NCI-H510A treated with DMSO at 0.1 percent for 48 hours (cell line): ENCODE data around the gene TFB1M.

Source experiments
- DNase-seq: peaks from one replicate; lab custom pipeline; 2025; lab: John Stamatoyannopoulos, UW

TFB1M gene

DNA sequence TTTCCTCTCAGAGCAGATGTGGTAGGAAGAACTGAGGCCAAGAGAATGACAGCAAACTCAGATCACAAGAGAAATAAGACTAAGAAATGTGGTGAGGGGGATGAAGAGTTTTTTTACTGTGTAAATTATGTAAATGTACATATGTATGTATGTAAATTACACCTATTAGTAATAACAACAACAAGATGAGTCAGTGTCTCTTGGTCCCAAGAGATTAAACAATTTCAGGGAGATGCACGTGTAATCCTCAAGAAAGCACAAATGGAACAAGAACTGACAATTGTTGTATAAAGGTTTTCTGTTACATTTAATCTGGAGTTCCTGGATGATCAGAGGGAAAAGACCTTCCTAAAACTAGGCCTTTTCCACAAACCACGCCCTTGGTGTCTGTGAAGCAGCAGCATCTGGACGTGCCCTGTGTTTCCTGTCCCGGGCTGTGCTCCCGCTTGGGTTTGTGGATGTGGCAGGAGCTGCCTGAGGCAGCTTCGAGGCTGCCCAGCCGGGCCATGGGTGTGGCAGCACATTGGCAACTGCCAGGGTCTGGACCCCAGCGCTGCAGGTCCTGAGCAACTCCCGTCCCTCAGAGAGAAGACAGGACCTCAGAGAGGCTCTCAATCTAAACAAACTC lies 49.5 kb downstream of the TFB1M start:
- no peak for DNase-seq

DNA sequence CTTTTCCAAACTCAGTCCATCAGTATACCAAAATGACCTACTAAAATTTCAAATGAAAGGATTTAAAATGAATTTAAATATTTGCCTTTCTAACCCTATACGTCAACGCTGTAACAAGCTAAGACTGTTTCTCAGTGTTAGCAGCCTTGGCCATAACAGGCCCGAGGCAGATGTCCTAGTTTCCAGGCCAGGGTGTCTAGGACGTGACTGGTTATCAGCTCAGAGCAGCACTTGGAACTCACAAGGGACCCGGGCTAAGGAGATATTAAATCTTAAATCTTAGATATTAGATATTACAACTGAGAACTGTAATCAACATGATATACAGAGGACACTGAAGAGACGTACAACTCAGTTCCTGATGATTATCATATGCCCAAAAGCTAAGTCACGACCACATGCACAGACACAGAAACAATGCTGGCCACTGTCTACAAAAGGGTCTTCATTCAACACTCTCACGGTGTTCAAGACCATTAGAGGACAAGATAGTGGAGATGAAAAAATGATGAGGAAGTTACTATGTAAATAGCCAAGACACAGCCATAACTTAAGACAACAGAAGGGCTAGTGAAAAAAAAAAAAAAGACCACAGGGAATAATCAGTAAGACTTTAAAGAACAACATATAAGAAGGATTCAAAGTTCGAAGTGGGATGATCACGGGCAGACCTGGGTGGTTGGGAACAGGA lies 50.8 kb downstream of the TFB1M start, which contains the start of gene CLDN20:
Gene CLDN20, plus strand, starts transcription at position 641 of the 691 bp plus-strand sequence. CDS start 11,707 bp downstream, outside the sequence.
- no peak for DNase-seq

DNA sequence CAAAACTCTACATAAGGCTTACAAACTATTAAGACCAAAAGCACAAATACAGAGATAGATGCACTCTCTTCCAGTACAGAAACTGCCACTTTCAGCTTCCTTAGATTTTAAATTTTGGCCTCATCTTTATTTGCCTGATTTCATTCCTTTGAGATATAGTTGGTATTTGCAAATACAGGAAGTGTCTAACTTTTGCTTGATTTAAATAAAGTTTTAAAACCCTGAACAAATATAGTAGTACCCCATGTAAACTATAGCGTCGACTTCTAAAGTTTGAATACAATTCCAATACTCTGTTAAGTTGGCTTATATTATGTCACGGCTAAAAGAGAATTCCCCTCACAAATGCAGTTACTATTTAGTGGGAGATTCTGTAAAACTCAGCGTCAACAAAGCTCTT lies 51.6 kb downstream of the TFB1M start:
- no peak for DNase-seq

GRCh38 chr6:155261111-155261900 lies 53.0 kb downstream of the TFB1M start:
- DNase-seq: no peak

- DNase-seq: no peak
Observed at GRCh38 chr6:155260686-155261085, 53.6 kb downstream of the TFB1M start.

DNA sequence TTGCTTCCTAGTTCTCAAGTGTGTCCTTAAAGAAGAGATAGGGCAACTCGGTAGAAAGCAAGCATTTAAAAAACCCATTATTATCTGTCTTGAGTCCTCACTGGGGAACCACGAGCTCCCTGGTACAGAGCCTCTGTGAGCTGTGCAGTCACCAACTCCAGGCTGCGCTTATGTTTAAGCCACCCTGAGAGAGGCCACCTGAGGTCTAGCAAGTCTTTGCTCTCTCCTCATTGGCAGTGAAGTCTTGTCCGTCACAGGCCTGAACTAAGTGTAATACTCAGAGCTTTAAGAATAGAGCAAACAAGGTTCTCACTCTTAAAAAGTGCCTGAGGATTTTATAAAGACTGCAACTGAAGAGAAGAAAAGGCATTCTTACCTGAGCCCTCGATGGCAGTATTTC lies 54.4 kb downstream of the TFB1M start:
- no peak for DNase-seq

GRCh38 chr6:155259204-155259603 lies 55.1 kb downstream of the TFB1M start:
- DNase-seq: no peak

DNA sequence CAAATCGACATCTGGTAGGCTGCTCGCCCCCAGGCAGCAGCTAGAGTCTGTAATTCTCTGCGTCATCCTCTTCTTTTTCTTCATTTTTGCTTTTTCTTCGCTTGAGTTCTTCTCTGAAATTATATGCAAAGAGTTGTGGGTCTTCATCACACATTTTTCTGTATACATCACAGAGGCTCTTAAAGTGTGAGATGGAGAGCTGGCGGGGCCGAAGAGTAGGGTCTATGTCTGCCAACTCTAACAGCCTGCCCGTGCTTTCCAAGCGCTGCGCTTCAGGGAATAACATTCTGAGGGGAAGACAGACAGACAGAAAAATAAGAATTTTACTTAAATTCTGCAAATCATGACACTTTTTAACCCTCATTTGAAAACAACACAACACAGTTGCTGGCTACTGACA lies 56.5 kb downstream of the TFB1M start:
- DNase-seq: no peak

DNA sequence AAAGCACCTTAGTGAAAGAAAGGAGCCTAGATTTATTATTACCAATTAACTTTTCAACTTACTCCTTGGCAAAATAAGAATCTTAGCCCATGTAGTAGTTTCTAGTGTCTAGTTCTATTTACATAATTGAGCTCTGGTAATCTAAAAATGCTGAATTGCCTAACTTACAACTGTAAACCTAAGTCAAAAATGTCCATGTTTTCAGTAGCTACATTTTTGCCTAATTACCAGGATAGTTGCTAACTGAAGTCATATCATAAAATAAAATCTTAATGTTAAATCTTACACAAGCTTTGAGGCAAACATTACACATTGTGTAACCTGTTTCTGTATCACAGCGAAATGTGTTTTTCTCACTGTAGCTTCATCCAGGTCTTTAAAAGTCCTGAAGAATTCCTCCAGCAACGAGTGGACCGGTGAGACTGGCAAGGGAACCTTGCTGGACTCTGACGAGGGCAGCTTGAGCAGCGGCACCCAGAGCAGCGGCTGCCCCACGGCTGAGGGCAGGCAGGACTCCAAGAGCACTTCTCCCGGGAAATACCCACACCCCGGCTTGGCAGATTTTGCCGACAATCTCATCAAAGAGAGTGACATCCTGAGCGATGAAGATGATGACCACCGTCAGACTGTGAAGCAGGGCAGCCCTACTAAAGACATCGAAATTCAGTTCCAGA lies 58.0 kb downstream of the TFB1M start:
- DNase-seq: no peak

DNA sequence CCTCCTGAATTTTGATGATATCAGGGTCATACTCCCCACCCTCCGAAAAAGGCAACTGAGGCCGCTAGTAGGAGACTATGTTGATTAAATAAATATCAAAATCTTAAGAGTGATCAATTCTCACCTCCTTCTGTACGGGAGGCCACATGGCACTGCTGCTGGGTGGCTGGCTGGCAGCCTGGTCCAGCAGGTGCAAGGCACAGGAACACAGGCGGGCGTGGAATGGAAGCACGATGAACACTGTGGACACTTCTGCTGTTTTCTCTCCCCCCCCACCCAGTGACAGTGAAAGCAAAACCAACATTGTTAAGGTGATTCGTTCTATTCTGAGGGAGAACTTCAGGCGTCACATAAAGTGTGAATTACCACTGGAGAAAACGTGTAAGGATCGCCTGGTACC lies 60.1 kb downstream of the TFB1M start:
- DNase-seq: no peak

DNA sequence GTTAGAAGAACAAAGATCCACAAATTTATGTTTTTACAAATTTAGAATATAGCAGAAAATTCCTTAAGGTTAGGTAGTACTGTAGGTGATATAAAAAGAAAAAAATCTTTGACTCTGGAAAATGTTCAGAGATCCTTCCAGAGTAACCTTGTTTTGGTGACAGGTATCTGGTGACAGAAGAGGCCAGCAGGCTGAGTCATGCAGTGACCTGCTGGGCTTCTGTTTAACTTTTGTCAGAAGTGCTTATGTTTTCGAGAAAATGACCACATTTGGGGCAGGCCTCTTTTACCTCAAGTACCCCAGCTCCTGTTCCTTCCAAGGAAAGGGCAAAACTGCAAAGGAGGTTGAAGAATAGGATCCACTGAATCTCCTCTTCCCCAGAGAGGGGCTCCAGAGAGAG lies 60.9 kb downstream of the TFB1M start:
- DNase-seq: no peak

DNA sequence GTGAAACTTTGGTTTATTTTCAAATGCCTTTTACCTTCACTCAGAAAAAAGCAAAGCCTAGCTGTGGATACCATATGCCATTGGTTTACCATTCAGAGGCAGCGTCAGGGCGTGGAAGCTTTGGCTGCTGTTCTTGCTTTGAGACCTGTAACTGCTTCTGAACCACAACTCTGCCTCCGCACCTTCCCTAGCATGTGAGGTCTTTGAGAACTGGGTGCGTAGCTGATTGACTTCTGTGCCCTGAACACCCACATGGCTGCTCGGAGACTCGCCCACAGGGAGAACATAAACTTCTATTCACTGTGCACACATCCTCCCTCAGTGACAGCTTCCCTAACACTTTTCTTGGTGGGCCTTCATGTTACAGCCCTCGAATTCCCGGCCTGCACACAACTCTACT lies 61.7 kb downstream of the TFB1M start:
- no peak for DNase-seq

DNA sequence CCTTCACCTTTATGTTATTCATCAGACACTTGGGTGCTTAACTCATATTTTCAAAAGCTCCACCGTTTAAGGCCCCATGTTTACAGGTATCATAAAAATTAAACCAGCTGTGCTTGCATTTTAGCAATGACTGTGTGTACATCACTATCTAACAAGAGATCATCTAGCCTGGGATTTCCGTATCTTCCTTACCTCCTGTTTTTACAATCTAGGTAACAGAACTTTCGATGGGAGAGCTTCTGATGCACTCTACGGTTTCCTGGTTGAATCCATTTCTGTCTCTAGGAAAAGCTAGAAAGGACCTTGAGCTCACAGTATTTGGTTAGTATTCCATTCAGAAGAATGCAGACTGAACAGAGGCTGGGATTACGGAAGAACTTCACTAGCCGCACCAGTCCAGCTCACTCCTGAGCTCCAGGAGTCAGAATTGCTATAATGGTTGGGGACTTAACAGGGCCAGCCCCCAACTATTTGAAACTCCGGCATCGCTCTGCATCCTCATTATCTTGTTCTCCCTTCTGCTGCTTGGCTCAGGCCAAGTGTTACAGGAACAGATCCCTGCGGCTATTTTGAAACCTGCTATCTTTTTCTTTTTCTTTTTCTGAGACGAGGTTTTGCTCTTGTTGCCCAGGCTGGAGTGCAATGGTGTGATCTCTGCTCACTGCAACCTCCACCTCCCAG lies 63.4 kb downstream of the TFB1M start:
- DNase-seq: no peak

GRCh38 chr6:155248008-155249001 lies 66.0 kb downstream of the TFB1M start:
- DNase-seq: no peak

DNA sequence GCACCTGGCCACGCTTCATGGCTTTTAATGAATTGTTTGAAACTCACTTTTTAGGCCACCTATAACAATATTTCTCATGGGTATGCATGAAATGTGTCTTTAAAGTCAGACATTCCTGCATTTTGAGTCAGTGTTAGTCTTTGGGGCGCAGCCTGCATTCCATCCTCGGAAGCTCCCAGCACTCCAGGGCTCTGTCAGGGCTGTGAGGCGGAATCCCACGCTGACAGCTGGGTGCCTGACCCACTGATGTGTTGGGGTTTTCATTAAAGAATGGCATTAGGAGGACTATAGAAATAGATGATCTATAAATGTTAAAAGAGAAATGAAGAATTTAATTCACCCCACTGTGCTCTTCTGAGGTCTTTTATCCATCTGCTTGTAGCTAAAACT lies 66.7 kb downstream of the TFB1M start:
- no peak for DNase-seq

- DNase-seq: no peak
Observed at GRCh38 chr6:155246825-155247224, 67.5 kb downstream of the TFB1M start.

DNA sequence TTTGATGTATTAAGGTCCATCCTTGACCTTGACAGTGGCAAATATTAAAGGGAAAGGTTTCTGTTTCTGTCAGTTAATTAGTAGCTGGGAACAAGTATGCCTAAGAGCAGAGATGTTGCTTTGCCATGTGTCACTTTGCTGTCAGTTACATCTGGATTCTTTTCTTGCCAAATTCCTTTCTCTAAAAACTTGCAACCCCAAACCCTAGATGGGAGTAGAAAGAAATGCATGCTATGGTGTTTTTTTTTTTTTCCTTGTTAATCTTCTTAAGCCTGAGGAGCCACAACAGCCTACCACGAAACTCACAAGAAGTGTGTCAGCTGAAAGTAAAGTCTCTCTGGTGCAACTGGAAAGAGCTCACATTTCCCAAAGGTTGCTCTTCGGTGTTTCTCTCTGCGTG lies 68.5 kb downstream of the TFB1M start:
- no peak for DNase-seq

- no peak for DNase-seq
Observed at GRCh38 chr6:155245193-155245592, 69.1 kb downstream of the TFB1M start.

DNA sequence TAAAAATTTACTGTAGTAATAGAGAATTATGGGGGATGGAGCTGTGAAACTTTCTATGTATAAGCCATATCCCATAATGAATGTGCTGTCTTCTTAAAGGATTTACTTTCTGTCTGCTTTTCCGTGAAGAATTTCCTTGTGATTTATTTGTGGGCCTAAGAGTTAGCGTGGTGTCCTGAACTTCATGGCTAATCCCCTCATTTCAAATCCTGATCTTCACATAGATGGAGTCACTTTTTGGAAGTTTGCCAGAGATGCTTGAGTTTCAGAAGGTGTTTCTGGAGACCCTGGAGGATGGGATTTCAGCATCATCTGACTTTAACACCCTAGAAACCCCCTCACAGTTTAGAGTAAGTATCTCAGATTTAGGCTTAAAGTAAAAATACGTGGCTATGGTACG lies 69.8 kb downstream of the TFB1M start:
- DNase-seq: no peak

- no peak for DNase-seq
Observed at GRCh38 chr6:155241966-155242365, 72.3 kb downstream of the TFB1M start.
